Immature natural killer cell (primary cell): ENCODE data around the gene SHE. TPM values are rescaled to one million over a fixed set of nuclear protein-coding genes. Genes with fewer than 3 reads are reported as not detected.

ENCODE experiments used
- polyA plus RNA-seq, 3 donors: library from polyadenylated mRNA; unstranded; fragments of 300-500 nt; fragmentation: Illumina TruSeq; gene quantifications; one replicate each; pipeline ENCODE4 v1.2.3, GENCODE V29; 2021

Gene SHE
- polyA plus RNA-seq, 3 donors from 2014 or later = 0.13 TPM; not detected in 2

Other genes with a start within 250 kb of the SHE start
- gene HAX1, start 229.8 kb downstream of the SHE start, polyA plus RNA-seq = 100 to 1,000 TPM; 119 to 207 (median 139) TPM
- gene AQP10, start 181.3 kb downstream of the SHE start, polyA plus RNA-seq = under 1 TPM in 1 of 3 donors, not detected in 2; 0.24 TPM
- gene ATP8B2, start 176.9 kb downstream of the SHE start, polyA plus RNA-seq = 10 to 100 TPM in 2 of 3 donors, 1 to 10 TPM in 1; 8.5 to 27.4 (median 16.5) TPM
- gene IL6R, start 97.1 kb downstream of the SHE start, polyA plus RNA-seq = 1 to 10 TPM in 2 of 3 donors, under 1 TPM in 1; 0.50 to 4.2 (median 2.6) TPM
- not detected for gene TDRD10, start 193 bp downstream of the SHE start, polyA plus RNA-seq
- gene UBE2Q1, start 56.2 kb upstream of the SHE start, polyA plus RNA-seq = 10 to 100 TPM in 1 of 3 donors, 1 to 10 TPM in 2; 8.2 to 11.6 (median 9.7) TPM
- under 1 TPM in 1 of 3 donors, not detected in 2; 0.07 TPM for gene CHRNB2, start 65.4 kb upstream of the SHE start, polyA plus RNA-seq
- 100 to 1,000 TPM in 1 of 3 donors, 10 to 100 TPM in 2; 47.4 to 169 (median 70.1) TPM for gene ADAR, start 105.8 kb upstream of the SHE start, polyA plus RNA-seq